ENCODE results near the gene PBX4. TPM values are rescaled to one million over a fixed set of nuclear protein-coding genes. Genes with fewer than 3 reads are reported as not detected.

Gene PBX4
- total and polyA plus RNA-seq, 2 of the 8 experiments (the other 6 are each of a cell fraction or from before 2014, with no cell fraction given) = 3.4 to 3.8 TPM

- Histone ChIP-seq H3K23me2 (ENCODE audit: low read depth, low read length) (no peaks in the 10 kb centered on the region), H3K23ac (ENCODE audit: insufficient read length) (no peak overlapping the region), H4K5ac (ENCODE audit: insufficient read length, low read depth, low read length) (no peak overlapping the region), H3K36me3 (ENCODE audit: control insufficient read depth in 2 of 4, insufficient read depth in 4 of 4, low read length in 3 of 4) (no peaks in the 10 kb centered on the region; a peak in 1 of 8 replicates), H3K4me3 (ENCODE audit: extremely low read depth in 1 of 4, insufficient read depth in 2 of 4, low read depth in 3 of 4, low read length in 4 of 4) (no peak overlapping the region), H3K79me2 (ENCODE audit: control insufficient read depth in 1 of 2, insufficient read depth in 2 of 2, low read length in 2 of 2) (no peaks in the 10 kb centered on the region), H3K9ac (replicated peaks in 1 of 4; ENCODE audit: extremely low read depth in 1 of 4, low read depth in 3 of 4, low read length in 3 of 4) (no peak overlapping the region), H3K18ac (ENCODE audit: extremely low read depth, low read length) (no peak overlapping the region), H3K4ac (replicated peaks; ENCODE audit: insufficient read length, low read depth, low read length) (no peak overlapping the region), H3K14ac (ENCODE audit: insufficient read length) (no peak overlapping the region), H3K79me1 (ENCODE audit: low read depth, low read length) (no peaks in the 10 kb centered on the region; the same call in 1 of the 2 replicates), H2BK15ac (ENCODE audit: low read length) (no peak overlapping the region), H2BK12ac (ENCODE audit: low read depth, low read length) (no peak overlapping the region), H3K27me3 (replicated peaks in 1 of 4; ENCODE audit: control insufficient read depth in 3 of 4, extremely low read depth in 1 of 4, insufficient read depth in 3 of 4, low read length in 3 of 4) (no peaks in the 10 kb centered on the region), H2BK20ac (ENCODE audit: low read length) (no peak overlapping the region), H2AFZ (ENCODE audit: low read length) (no peak overlapping the region), H2BK120ac (replicated peaks; ENCODE audit: low read depth, low read length) (no peak overlapping the region), H3K56ac (replicated peaks; ENCODE audit: insufficient read length, low read depth, low read length) (no peak overlapping the region), H4K91ac (replicated peaks; ENCODE audit: insufficient read length, low read length) (no peak overlapping the region), H3K9me3 (ENCODE audit: insufficient read depth in 2 of 2, low read depth in 1 of 2, low read length in 1 of 2) (no peaks in the 10 kb centered on the region), H2AK5ac (ENCODE audit: low read depth, low read length) (no peak overlapping the region), H3K4me1 (replicated peaks in 1 of 4; ENCODE audit: control insufficient read depth in 3 of 4, insufficient read depth in 4 of 4, low read length in 3 of 4) (peaks cover 0 to 6% (median 0%) of the 10 kb centered on the region in 4 experiments; a peak in 3 of 7 replicates), H2BK5ac (ENCODE audit: low read depth, low read length) (no peak overlapping the region), H4K8ac (ENCODE audit: extremely low read depth, insufficient read depth, low read length) (no peak overlapping the region), H3K4me2 (ENCODE audit: insufficient read depth in 1 of 2, low read depth in 2 of 2, low read length in 2 of 2) (no peak overlapping the region), H4K20me1 (replicated peaks in 1 of 2; ENCODE audit: control insufficient read depth in 1 of 2, insufficient read depth in 2 of 2, low read length in 2 of 2) (no peaks in the 10 kb centered on the region), H3K27ac (ENCODE audit: low read depth, low read length) (no peak overlapping the region)
- no peak for FAIRE-seq
- WGBS, 2 experiments (ENCODE audit: extremely low coverage in 1 of 2, insufficient coverage in 1 of 2, insufficient read length in 1 of 2, insufficient replicate concordance in 2 of 2, low coverage in 1 of 2, low lambda C conversion rate in 2 of 2, missing lambda C conversion rate in 1 of 2) = 83% methylated on average over 7 of the region's 7 CpGs; no CpG with 5 or more reads in 1 of the 2 experiments
- DNase-seq (ENCODE audit: low read depth in 1 of 2, low spot score in 2 of 2) = no peak
- ChIA-PET CTCF (ENCODE audit: partially characterized antibody) (interaction anchor here (0.6 to 20.0 kb wide), 5 partner anchors 8 to 233 kb away, joined by 3 to 223 read pairs (median 4); no protein-coding TSS in a partner anchor), POLR2A (ENCODE audit: partially characterized antibody) (no interaction called here)
- TF ChIP-seq JUND (IDR thresholded peaks at IDR 0.05; ENCODE audit: low read length) (no peak), TAF7 (optimal IDR thresholded peaks at IDR 0.05; ENCODE audit: borderline replicate concordance, low read depth, low read length) (no peak), GABPA (IDR thresholded peaks at IDR 0.05; ENCODE audit: borderline replicate concordance, insufficient read depth, low read length) (no peak), SAP30 (IDR thresholded peaks at IDR 0.05; ENCODE audit: insufficient read depth, insufficient replicate concordance, low read length) (no peak), EP300 (IDR thresholded peaks at IDR 0.05; ENCODE audit: borderline replicate concordance in 1 of 2, low read depth in 2 of 2, low read length in 2 of 2) (no peak), GTF2F1 (IDR thresholded peaks at IDR 0.05; ENCODE audit: borderline replicate concordance, low read depth, low read length) (no peak), KDM4A (IDR thresholded peaks at IDR 0.05; ENCODE audit: low read depth, low read length, severe bottlenecking) (no peak), JUN (IDR thresholded peaks at IDR 0.05; ENCODE audit: low read depth, low read length) (no peak), ATF3 (IDR thresholded peaks at IDR 0.05; ENCODE audit: insufficient read depth, low read depth, low read length) (no peak), BACH1 (IDR thresholded peaks at IDR 0.05; ENCODE audit: low read length) (no peak), FOSL1 (IDR thresholded peaks at IDR 0.05; ENCODE audit: insufficient read depth, low read depth, low read length) (no peak), SP1 (IDR thresholded peaks at IDR 0.05; ENCODE audit: low read depth, low read length) (no peak), NRF1 (IDR thresholded peaks at IDR 0.05; ENCODE audit: low read depth, low read length) (no peak)
These were observed 52.2 kb downstream of the PBX4 start for GRCh38 chr19:19566306-19566705.
